ENCODE measurements around the gene CCDC148.
"Not testable (repeated sequence)": the region's sequence is repeated elsewhere in the genome, so short reads cannot be mapped to it uniquely, and the experiment has no call there.

The CCDC148 gene

GRCh38 chr2:158346032-158346431 is 110.5 kb downstream of the CCDC148 start:
- POLR2A ChIA-PET = no interaction called here
- TF ChIP-seq CTCF (IDR thresholded peaks at IDR 0.05; ENCODE audit: insufficient read depth, low read length, missing control alignments) = no peak
- CTCF ChIA-PET = no interaction called here
- no peak for DNase-seq (ENCODE audit: low read depth, low spot score)
- H3K4me3 ChIP-seq (ENCODE audit: low read depth, low read length) = no peak overlapping the region

DNA sequence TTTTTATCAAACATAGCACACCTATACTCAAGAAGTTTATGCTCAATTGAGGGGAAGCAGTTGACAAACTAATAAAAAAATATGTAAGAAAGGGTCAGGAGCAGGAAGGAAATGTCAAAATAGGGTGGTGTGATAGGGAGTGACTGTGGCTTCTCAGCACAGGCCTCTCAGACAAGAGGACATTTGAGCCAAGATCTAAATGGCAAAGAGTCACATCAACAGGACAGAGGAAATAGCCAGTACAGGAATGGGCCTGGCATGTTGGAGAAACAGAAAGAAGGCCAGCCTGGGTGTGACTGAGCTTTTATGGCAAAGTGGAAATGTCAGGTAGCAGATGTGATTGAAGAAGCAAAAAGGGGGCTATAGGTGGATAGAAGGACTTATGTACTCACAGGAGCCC is 117.0 kb downstream of the CCDC148 start:
- no peak for TF ChIP-seq CTCF (IDR thresholded peaks at IDR 0.05; ENCODE audit: insufficient read depth, low read length, missing control alignments)
- ChIA-PET POLR2A (no interaction called here), CTCF (no interaction called here)
- DNase-seq (ENCODE audit: low read depth, low spot score) = no peak
- H3K4me3 ChIP-seq (ENCODE audit: low read depth, low read length) = no peak overlapping the region

DNA sequence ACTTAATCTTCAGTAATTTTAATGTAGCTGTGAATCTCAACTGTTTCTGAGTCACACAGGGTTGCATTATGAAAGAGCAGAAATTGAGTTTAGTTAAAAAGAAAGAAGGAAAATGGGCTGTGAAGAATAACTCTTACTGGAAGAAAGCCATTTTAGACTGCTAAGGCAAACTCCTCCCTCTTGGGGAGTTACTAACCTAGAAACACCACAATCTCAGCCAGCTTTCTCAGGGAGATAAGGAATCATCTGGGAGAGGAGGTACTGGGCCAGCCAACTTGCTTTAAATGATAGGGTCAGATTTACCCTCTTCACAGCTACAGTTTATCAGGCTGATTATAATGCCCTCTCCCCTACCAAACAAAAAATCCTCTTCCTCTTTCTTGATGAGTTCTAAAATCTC is 119.5 kb downstream of the CCDC148 start:
- ChIA-PET CTCF (no interaction called here), POLR2A (no interaction called here)
- H3K4me3 ChIP-seq (ENCODE audit: low read depth, low read length) = no peak overlapping the region
- no peak for TF ChIP-seq CTCF (IDR thresholded peaks at IDR 0.05; ENCODE audit: insufficient read depth, low read length, missing control alignments)
- no peak for DNase-seq (ENCODE audit: low read depth, low spot score)

GRCh38 chr2:158331799-158332198 is 124.8 kb downstream of the CCDC148 start:
- H3K4me3 ChIP-seq (ENCODE audit: low read depth, low read length); POLR2A ChIA-PET; CTCF ChIA-PET; DNase-seq (ENCODE audit: low read depth, low spot score): not testable (repeated sequence)

DNA sequence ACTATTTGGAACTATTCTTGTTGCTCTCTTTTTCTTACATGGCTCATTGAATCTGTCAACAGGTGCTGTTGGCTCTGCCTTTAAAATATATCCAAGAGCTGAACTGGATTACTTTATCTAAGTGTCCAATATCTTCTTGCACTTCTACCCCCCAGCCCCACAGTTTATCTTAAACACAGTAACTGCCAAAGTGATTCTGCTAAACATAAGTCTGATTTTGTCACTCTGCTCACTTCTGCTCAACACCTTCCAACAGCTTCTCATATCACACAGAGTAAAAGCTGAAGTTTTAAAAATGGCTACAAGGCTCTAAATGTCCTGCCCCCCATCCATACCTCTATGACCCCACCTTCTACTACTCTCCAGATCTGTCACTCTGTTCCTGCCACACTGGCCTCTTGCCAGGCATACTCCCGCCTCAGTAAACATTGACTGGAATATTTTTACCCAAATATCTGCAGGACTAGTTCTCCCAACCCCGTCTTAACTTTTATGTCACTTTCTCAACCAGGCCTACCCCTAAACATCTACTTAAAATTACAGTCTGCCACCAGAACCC is 130.7 kb downstream of the CCDC148 start:
- CTCF ChIA-PET = no interaction called here
- TF ChIP-seq CTCF (IDR thresholded peaks at IDR 0.05; ENCODE audit: insufficient read depth, low read length, missing control alignments) = no peak
- no peak for DNase-seq (ENCODE audit: low read depth, low spot score)
- POLR2A ChIA-PET = no interaction called here
- no peak overlapping the region for H3K4me3 ChIP-seq (ENCODE audit: low read depth, low read length)

DNA sequence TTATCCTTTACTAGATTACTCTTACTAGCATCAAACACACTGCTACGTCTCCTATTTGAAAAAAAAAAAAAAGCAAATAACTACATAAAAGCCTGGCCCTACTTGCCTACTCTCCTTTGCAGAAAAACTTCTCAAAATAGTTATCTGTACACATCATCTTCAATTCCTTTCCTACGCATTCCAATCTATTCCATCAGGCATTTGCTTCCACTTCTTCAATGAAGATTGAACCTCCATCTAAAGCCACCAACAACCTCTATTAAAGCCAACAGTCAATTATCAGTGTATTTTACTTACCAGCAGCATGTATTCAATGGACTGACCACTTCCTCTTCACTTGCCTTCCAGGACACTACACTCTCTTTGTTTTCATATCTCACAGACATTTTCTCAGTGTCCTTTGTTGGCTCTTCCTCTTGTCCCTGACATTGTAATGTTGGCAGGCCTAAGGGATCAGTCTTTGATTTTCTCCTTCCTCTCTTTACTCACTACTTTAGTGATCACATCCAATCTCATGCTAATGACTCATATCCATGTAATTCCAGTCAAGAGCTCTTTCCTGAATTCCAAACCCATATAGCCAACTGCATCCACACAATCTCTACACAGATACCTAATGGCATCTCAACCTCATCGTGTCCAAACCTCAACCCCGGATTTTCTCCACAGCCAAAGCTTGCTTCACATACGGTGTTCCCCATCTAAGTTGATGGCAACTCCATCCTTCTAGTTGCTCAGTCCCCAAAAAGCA is 131.3 kb downstream of the CCDC148 start:
- no peak overlapping the region for H3K4me3 ChIP-seq (ENCODE audit: low read depth, low read length)
- ChIA-PET CTCF (no interaction called here), POLR2A (no interaction called here)
- peak; percentile 5 for DNase-seq (ENCODE audit: low read depth, low spot score)
- TF ChIP-seq CTCF (IDR thresholded peaks at IDR 0.05; ENCODE audit: insufficient read depth, low read length, missing control alignments) = no peak

DNA sequence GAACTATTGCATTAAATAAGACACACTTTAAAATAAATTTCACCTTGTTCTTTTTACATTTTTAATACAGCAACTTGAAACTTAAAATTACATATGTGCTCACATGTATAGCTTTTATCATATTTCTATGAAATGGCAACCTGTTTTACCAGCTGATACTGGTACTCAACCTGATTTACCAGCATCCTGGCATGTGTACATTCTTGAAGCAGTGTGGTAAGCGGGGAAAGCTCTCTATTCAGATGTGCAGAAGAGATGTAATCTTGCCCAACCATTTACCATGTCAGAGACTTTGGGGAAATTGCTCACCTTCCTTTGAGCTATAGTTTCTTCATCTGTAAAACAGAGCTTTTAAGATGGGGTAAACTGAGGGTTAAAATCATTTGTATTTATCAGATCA is 133.2 kb downstream of the CCDC148 start:
- POLR2A ChIA-PET = no interaction called here
- no peak for TF ChIP-seq CTCF (IDR thresholded peaks at IDR 0.05; ENCODE audit: insufficient read depth, low read length, missing control alignments)
- CTCF ChIA-PET = no interaction called here
- no peak overlapping the region for H3K4me3 ChIP-seq (ENCODE audit: low read depth, low read length)
- no peak for DNase-seq (ENCODE audit: low read depth, low spot score)
